GM21717 (cell line): ENCODE data around the gene PTPRG.

Experiments used
- ATAC-seq: cut with Tn5 transposase; IDR thresholded peaks from one replicate; pipeline ENCODE4 v1.9.1; 2021; ENCODE audit warnings: mild to moderate bottlenecking, moderate library complexity; ENCODE audit not compliant: unreplicated experiment

PTPRG gene

GRCh38 chr3:61938878-61939549 lies 377.6 kb downstream of the PTPRG start:
- ATAC-seq: no peak

DNA sequence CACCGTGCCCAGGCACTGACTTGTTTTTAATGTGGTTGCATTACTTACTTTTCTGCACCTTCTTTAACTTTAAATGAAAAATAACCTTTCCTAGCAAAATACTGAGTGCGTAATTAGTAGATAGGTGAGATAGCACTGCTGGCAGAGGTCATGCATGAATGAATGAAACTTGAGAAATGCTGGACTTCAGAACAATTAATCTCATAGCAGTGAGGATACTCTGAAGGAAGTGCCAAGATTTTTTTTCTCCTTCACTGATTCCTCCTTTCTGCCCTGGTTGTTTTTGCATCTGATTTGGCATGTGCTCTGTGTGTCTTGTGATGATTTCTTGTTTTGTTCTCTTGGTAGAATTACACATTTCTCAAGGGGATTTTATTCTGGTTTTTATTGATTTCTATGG lies 378.9 kb downstream of the PTPRG start:
- no peak for ATAC-seq

DNA sequence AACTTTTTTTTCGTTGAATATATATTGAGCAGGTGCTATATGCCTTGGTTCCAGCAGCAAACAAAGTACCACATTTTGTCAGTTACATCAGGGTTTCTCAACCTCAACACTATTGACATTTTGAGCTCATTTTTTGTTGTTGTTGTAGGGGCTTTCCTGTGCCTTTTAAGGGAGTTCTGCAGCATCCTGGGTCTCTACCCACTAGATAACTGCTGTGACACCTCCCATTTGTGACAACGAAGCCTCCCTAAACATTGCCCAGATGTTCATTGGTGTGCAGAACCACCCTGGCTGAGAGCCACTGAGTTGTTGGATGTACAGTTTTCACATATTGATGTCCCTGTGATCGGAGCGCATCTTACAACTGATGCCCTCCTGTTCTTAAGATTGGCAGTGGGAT lies 382.6 kb downstream of the PTPRG start:
- ATAC-seq: no peak

DNA sequence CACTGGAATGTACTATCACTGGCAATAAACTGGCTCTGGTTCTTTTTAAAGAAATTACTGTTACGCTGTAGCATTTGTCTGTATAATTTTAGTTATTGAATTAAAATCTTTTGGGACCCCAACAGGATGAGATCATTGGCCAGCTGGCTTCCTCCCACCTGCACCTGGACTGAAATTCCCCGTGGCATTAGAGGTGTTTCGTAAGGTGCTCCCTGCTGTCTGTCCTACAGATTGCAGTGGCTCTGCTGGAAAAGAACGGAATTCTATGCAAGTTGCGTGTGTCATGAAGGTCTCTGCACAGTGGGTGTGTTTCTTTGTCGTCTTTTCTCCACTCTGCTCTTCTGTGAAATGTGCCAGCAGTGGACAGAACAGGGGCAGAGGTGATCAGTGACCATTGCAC lies 383.4 kb downstream of the PTPRG start:
- ATAC-seq: no peak

DNA sequence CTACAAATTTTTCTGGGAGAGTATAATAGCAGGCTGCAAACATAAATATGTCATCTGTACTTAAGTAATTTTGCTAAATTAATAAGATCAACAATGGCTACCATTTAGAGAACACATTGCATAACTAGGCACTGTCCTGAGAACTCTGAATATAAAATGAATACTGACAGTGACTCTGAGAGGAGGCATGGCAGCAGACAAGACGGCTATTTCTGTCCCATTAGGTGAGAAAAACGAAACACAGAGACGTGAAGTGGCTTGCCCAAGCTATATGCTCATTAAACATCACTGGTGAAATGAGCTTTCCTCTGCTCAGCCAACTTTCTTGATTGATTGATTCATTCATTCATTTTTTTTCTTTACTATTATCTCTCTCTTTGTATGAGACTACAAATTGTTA lies 384.3 kb downstream of the PTPRG start:
- no peak for ATAC-seq

DNA sequence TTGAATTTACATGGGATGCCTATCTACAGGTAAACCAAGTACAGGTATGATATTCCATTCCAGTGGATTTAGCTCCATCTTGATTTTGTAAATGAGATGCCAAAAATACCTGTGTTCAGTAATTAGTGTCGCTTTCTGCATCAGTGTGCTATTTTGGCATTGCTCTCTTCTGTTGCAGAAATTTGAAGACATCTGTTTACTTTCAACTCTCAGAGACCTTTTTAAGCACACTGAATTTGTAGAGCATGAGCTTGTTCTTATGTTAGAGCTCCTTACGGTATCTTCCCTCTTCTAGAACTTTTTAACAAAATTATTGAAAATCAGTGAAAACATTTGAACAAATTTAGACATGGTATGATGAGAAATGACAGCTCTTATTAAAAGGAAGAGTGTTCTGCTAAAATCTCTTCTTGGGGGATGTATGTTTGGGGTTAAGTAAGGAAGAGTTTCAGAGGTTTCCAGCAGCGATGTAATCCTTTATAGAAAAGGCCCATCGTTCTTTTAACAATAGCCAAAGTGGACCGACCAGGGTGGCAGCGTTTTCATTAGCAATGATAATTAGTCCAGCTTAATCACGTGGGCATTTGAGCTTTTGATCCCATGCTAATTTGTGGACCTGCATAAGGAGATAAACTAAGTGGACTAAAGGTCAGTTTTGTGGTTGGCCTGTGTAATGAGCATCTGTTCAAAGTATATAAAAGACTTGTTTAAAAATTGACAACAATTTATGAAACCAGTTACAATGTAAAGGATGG lies 385.4 kb downstream of the PTPRG start:
- ATAC-seq: no peak

DNA sequence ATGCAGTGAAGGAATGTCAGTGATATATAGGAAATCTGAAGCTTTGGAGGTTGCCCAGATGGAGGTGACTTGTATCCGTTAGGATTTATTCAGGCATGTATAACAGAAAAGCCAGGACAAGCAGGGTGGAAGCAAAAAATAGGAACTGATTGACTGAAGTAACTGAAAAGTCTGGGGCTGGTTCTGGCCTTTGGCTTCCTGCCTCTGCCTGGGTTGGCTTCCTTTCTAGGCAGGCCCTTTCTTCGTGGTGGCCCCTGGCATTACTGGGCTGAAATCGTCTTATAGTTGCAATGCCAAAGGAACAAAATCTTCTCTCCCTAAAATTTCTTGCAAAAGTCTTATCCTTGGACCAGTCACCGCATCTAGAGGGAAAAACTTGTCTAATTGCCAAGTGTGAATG lies 386.1 kb downstream of the PTPRG start:
- ATAC-seq: no peak

- ATAC-seq: no peak
Observed at GRCh38 chr3:61948699-61949305, 387.4 kb downstream of the PTPRG start.

DNA sequence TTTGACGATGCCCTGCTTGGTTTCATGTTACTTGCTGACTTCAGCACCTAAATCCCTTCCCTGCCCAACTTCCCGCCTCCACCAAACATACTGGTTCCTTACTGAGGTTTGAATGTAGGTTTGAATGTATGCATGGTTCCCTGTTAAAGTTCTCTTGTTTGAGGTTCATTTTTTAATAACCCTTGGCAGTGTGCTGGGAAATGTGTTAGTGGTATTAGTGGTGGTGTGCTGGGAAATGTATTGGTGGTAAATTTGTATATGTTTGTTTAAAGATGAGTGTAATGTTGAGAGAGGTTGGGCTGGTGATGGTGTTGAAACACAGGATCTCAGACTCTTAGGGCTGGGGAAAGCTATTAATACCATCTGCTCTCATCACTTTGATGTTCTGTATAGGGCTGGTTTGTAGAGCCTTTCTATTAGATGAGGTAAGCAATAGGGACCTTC lies 392.7 kb downstream of the PTPRG start:
- no peak for ATAC-seq

- ATAC-seq: no peak
Observed at GRCh38 chr3:61955483-61955882, 394.1 kb downstream of the PTPRG start.

DNA sequence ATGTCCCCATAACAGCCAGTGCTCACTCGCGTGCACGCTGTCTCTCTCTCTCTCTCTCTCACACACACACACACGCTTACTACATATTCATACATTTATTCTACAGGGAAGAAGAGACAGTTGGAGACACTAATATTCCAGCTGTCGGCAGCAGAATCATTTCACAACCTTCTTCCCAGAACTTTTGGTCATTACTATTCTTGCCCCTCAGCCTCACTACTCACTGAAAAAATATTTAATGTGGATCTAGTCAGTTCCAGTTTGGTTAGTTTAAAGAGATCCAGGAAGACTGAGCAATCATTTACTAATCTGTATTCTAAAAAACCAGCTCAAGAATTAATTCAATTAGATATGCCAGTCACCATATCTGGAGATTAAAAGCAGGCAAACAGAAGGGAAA lies 394.9 kb downstream of the PTPRG start:
- ATAC-seq: no peak

DNA sequence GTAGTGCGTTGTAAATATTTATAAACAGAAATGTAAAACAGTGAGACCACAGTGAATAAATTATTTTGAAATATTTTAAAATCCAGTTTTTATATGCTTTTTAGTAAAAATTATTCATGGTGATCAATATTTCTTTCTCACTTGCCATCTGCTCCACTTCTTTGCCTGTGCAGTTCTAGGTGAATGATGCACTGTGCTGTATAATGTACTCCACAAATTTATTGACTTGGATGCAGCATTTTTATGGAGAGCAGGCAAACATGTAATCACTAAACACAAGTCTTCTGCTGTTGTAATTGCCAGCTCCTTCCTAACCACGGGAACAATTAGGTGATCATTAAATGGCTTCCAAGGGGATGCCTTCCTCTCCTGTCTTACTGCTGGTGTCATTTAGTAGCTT lies 395.9 kb downstream of the PTPRG start:
- no peak for ATAC-seq

GRCh38 chr3:61960976-61961375 lies 399.6 kb downstream of the PTPRG start:
- no peak for ATAC-seq

DNA sequence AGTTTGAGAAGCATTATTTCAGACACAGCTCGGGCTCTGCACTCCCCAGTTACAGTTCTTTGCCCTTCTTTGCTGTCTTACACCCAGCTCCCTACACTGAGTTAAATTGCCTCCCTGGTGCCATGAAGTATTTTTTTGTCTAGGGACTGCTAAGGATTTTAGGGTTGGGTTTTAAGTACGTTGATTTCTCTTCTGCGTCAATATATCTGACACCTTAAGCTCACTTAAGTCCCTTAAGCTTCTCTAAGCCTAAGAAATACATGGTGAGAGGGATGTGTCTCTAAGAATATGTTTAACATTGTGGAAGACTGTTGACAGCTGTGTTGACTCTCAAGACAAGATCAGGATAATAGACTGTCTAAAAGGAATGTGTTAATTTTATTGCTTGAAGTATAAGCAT lies 400.5 kb downstream of the PTPRG start:
- no peak for ATAC-seq

- ATAC-seq: no peak
Observed at GRCh38 chr3:61964566-61964965, 403.2 kb downstream of the PTPRG start.

- no peak for ATAC-seq
Observed at GRCh38 chr3:61965770-61966131, 404.4 kb downstream of the PTPRG start.

DNA sequence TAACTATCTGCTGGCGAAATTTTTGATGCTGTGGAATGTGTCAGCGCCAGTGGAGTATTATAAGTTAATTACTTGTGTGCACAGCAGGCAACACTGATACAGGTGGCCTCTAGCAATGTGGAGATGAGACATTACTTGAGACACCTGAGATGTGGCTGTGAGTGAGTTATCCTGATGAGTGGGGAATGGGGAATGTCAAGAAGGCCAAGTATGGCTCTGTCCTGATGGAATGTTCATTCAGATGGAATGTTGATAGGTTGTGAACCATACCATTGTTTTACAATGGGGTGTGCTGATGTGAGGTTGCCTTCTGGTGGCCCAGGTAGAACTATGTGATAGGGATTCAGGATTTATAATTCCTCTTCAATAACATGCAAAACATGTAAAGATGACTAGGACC lies 404.8 kb downstream of the PTPRG start:
- no peak for ATAC-seq

GRCh38 chr3:61967019-61967418 lies 405.6 kb downstream of the PTPRG start:
- no peak for ATAC-seq

- no peak for ATAC-seq
Observed at GRCh38 chr3:61967937-61968336, 406.6 kb downstream of the PTPRG start.

DNA sequence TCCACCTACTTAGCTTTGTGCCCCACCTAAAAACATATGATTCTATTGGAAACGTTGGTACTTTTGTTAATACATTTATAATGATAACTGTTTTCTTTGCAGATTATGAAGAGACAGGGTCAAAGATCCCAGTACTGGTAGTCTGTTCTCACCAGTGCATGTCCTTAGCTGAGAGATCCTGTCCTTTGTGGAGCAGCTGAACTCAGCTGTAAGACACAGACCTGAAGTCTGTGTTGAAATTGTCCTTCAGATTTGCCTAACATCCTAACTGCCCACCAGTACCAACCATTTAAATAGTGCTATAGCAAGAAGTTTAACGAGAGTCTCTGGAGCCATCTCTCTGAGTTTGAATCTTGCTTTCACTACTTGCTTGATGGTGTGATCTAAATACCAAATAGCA lies 413.3 kb downstream of the PTPRG start:
- no peak for ATAC-seq

DNA sequence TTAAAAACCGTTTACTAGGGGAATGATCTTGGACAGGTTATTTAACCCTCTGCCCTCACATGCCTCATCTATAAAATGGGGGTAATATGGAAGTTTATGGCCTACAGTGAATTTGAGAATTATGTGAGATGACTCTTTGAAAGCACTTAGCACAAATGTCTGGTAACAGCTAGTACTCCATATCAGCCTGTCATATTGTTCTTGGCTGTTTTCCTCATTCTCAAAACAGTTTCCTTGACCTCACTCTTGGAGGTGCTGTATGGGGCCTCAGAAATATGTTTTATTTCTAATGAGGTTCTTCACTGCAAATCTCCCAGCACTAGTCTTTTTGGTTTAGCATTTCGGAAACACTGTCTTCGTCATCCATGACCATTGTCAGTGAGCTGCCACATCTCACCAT lies 413.8 kb downstream of the PTPRG start:
- ATAC-seq: no peak

DNA sequence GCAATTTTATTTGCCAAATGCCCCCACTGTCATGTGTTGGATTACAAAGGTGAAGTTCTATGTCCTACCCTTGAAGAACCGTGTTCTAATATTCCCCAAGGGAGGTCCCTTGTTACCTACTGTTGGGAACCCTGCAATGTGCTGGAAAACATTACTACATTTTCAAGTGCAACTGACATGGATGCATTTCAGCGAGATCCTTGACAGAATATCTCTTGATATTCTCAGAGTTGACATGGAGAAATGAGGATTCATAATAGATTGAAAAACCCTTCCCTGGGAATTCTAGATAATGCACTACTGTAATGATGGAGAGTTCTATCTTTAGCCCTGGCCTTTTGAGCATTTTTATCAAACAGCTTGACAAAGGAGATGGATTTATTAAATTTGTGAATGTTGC lies 414.6 kb downstream of the PTPRG start:
- ATAC-seq: no peak
